Activated CD8-positive, alpha-beta memory T cell treated with anti-CD3 and anti-CD28 coated beads, Interleukin-2, amount 10 ng/mL, durations not matched to agents 7 days and 5 days (primary cell): ENCODE results near the gene ASAP2. TPM values are rescaled to one million over a fixed set of nuclear protein-coding genes. Genes with fewer than 3 reads are reported as not detected.

Experiments used
- ATAC-seq: fragments of 150-1000 bp; cut with Tn5 transposase; one replicate; pipeline ENCODE4 v1.10.0; 2021; ENCODE audit warnings: moderate library complexity
- CTCF ChIA-PET: fragments of 350-600 bp; sonication (Branson Sonifier 250); formaldehyde crosslinking; loops from one replicate; lab custom pipeline; 2021; ENCODE audit warnings: antibody characterized with exemption; lab: Charles Lee
- DNase-seq: peaks from one replicate; pipeline ENCODE4 v3.0.0-alpha.2; 2020
- H3K27ac Mint-ChIP-seq: one replicate; pipeline ENCODE4 v1.8.0; 2021; ENCODE audit warnings: mild to moderate bottlenecking, mixed read lengths
- H3K27me3 Mint-ChIP-seq: one replicate; pipeline ENCODE4 v1.8.0; 2021; ENCODE audit warnings: mixed read lengths
- H3K36me3 Mint-ChIP-seq: one replicate; pipeline ENCODE4 v1.8.0; 2021; ENCODE audit warnings: mild to moderate bottlenecking, mixed read lengths
- H3K4me1 Mint-ChIP-seq: one replicate; pipeline ENCODE4 v1.8.0; 2021; ENCODE audit warnings: mixed read lengths
- H3K4me3 Mint-ChIP-seq: one replicate; pipeline ENCODE4 v1.8.0; 2021; ENCODE audit warnings: mild to moderate bottlenecking, moderate library complexity, mixed read lengths
- H3K9me3 Mint-ChIP-seq: one replicate; pipeline ENCODE4 v1.8.0; 2022; ENCODE audit warnings: low read depth, mixed read lengths
- total RNA-seq, 2 experiments: library from RNA; stranded (reverse); gene quantifications; one replicate each; pipeline ENCODE4 v1.2.3, GENCODE V29; 2021

ASAP2 gene
- total RNA-seq, 2 experiments from 2014 or later, result 0.33 to 0.44 TPM

DNA sequence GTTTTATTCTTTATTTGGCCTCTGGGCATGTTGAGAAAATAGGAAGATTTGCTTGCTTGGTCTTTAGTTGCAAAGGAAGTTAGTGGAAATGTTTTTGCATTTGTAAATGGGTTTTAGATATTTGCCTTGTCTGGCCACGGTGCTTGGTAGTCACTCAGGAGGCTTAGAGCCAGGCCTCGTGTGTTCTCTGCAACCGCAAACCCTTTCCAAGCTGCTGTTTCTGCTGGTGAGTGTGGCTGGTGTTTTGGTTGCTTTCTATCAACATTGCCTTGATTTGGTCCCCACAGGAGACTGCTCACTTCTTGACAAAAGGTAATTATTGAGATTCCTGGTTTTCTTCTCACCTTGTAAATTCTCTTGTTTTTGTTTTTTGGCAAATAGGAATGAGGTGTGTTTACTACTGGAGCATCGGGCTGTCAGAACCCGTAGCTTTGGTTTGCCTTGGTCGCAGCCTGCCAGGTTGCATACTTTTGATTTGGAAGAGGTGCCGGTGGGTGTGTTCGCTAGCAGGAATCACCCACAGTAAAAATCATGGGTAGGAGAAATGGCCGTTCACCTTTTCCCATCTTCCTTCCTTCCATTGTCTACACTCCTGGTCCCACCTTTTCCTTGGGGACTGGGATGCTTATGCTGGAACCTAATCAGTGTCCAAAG lies 15.8 kb downstream of the ASAP2 start:
- ATAC-seq (no peak), DNase-seq (no peak)
- Mint-ChIP-seq H3K4me3 (no peak overlapping the region), H3K27ac (no peak overlapping the region), H3K36me3 (no peaks in the 10 kb centered on the region), H3K9me3 (no peaks in the 10 kb centered on the region), H3K4me1 (no peaks in the 10 kb centered on the region), H3K27me3 (peaks cover 48% of the 10 kb centered on the region)
- CTCF ChIA-PET, result no interaction called here

DNA sequence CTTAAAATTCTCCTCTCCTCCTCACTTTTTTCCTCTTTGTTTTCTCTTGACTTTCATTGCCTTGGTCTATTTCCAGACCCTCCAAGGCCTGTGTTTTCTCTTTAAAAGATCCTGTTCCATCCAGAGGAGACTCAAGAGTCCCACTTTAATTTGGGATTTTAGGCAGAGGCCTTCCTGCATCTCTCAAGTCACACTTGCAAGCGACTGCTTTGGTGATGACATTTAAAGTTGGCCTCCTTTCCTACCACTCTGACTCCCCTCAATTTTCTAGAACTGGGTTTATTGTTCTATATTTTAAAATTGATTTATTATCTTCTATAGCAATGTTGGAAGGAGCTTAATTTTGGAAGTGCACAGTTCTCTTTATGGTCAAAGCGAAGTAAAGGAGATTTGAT lies 16.3 kb downstream of the ASAP2 start:
- ATAC-seq, result no peak
- Mint-ChIP-seq H3K36me3 (no peaks in the 10 kb centered on the region), H3K4me3 (no peak overlapping the region), H3K27ac (no peak overlapping the region), H3K27me3 (peaks cover 54% of the 10 kb centered on the region), H3K9me3 (no peaks in the 10 kb centered on the region), H3K4me1 (no peaks in the 10 kb centered on the region)
- CTCF ChIA-PET, result no interaction called here
- no peak for DNase-seq

DNA sequence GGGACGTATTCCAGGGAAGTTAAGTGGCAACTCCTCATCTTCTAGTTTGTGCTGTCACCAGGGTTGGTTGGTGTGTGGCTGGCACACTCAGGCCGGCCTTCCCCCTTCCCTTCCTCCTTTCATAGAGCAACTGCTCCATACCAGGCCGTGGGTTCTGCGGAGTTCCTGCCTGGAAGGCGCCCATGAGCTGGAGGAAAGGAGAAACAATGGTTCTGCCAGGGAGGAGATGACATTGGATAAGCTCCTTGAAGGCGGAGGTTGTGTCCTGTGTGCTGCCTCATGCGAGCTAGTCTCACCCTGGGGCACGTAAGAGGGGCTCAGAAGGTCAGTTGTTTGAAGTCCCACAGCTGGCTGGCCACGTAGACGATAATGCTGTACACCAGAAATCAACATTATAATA lies 19.2 kb downstream of the ASAP2 start:
- Mint-ChIP-seq H3K4me1 (no peaks in the 10 kb centered on the region), H3K36me3 (no peaks in the 10 kb centered on the region), H3K27me3 (peaks cover 61% of the 10 kb centered on the region), H3K27ac (no peak overlapping the region), H3K9me3 (no peaks in the 10 kb centered on the region), H3K4me3 (no peak overlapping the region)
- ATAC-seq, result no peak
- DNase-seq, result no peak
- CTCF ChIA-PET, result interaction anchor here (1.6 kb wide), 1 partner anchor 10 kb away, joined by 4 read pairs; no protein-coding TSS in a partner anchor

DNA sequence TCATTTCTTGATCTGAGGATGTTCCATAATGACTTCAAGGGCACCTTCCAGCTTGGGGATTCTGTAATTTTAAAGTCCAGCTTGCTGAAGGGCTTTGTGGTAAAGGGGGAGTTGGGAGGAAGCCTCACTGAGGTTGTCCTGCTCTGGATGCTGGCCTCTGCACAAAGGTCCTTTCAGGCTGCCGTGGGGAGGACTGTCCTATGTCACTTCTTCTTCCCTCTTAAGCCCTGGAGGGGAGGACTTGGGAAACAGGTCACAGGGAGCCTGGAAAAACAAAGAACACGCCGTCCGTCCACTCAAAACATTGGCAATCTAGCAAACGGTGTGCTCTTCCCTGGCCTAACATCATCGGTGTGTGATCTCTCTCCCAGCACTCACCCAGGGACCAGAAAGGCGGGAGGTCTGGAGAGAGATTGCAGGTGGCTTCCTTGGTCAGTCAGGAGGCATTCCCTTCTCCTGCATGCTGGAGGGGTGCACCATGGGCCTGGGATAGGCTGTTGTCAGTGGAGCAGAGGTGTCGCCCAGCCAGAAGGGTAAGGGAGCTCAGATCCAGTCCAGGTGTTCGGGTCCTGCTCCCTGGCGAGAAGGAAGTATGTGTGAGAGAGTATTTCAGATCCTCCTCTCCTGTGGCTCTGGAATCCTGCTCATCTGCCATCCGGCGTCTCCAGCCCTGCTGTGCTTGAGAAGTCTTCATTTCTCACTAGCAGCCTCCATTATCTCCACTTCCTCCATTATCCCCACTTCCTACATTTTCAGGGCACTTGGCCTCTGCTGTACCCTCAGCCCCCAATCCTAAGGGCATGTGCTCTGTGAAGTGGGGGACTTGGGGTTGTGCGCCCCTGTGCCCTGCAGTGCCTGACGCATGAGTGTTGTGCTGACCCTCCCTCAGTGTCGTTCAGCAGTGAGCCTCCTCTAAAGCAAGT lies 20.1 kb downstream of the ASAP2 start:
- H3K27me3 Mint-ChIP-seq, result peaks cover 59% of the 10 kb centered on the region
- H3K9me3 Mint-ChIP-seq, result no peaks in the 10 kb centered on the region
- no peaks in the 10 kb centered on the region for H3K36me3 Mint-ChIP-seq
- H3K4me1 Mint-ChIP-seq, result peaks cover 3% of the 10 kb centered on the region
- DNase-seq (no peak), ATAC-seq (no peak)
- CTCF ChIA-PET, result no interaction called here
- no peak overlapping the region for H3K27ac Mint-ChIP-seq
- H3K4me3 Mint-ChIP-seq, result no peak overlapping the region

DNA sequence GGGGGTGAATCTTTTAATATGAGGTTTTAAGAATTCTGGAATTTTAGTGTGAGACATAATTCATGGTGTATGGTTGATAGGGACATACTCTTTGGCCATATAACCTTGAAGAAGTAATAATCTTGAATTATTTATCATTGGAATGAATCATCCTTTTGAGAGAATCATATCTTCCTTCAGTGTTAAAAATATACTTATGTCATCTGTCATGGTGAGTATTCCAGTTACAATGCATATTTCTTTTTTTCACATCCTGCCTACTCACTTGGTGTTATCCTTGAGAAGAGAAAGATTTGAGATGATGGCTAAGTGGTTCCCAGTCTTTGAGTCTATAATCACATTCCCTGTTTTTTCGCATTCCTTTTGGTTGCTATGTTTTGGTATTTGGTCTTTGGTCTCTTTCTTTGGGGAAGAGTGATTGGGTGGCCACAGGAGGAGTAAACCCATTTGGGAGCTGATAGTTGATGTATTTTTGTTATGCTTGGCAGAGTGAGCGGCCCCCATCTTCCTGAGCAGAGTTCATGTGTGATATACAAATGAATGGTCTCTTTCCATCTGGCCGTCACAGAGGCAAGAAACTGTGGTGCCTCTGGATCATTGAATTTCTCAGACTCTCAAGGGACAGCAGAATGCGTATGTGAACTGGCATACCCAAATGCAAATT lies 21.6 kb downstream of the ASAP2 start:
- H3K4me3 Mint-ChIP-seq, result no peak overlapping the region
- ATAC-seq (no peak), DNase-seq (no peak)
- CTCF ChIA-PET, result no interaction called here
- H3K4me1 Mint-ChIP-seq, result peaks cover 7% of the 10 kb centered on the region
- peaks cover 74% of the 10 kb centered on the region for H3K27me3 Mint-ChIP-seq
- H3K9me3 Mint-ChIP-seq, result no peaks in the 10 kb centered on the region
- H3K27ac Mint-ChIP-seq, result no peak overlapping the region
- no peaks in the 10 kb centered on the region for H3K36me3 Mint-ChIP-seq

DNA sequence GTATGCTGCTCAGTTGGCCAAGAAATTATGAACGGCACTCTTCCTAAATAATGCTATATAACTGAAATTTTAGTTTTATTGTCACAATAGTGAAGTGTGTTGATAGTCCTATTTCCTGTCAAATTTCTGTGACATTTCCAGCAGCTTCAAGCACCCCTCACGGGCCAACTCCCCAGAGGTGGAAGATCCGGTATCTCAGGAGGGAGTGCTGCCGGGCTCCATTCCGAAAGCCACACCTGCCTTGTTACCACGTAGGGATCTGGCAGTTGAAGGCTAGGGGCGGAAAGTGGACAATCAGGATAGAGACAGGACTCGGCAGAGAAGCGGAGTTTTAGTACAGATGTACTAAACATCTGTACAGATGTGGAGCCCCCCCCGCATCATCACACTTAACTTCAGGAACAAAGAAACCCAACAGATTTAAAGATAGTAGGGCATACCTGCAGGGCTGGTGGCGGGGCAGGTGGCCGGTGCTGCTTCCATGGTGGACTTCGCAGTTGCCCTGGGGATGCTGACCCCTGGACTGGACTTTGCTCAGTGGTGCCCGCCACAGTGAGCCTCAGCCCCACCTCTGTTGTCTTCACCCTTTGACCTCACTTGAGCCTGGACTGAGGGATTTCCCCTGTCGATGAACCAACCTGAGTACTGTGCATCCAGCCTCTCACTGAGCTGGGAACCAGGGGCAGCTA lies 22.3 kb downstream of the ASAP2 start:
- Mint-ChIP-seq H3K27me3 (peaks cover 75% of the 10 kb centered on the region), H3K36me3 (no peaks in the 10 kb centered on the region), H3K4me1 (peaks cover 7% of the 10 kb centered on the region), H3K4me3 (no peak overlapping the region), H3K27ac (no peak overlapping the region), H3K9me3 (no peaks in the 10 kb centered on the region)
- DNase-seq, result no peak
- ATAC-seq, result no peak
- CTCF ChIA-PET, result no interaction called here

DNA sequence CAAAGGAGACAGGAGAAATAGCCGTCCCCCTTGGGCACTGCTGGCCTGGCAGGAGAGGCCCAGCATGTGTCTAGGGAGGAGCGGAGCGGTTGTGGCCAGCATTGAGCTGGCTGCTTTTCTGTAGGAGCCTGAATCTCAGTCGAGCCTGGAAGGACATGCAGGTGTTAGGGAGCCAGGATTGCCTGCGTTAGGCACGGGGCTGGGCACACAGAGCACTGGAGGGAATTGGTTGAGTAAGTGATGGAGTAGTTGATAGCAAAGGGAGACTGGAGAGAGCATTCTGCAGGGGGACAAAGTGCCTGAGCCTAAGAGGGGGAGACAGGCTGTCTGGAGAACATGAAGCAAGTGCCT lies 22.8 kb downstream of the ASAP2 start:
- Mint-ChIP-seq H3K27ac (no peak overlapping the region), H3K4me3 (no peak overlapping the region), H3K9me3 (no peaks in the 10 kb centered on the region), H3K36me3 (no peaks in the 10 kb centered on the region), H3K27me3 (peaks cover 74% of the 10 kb centered on the region), H3K4me1 (peaks cover 7% of the 10 kb centered on the region)
- ATAC-seq (no peak), DNase-seq (no peak)
- CTCF ChIA-PET, result no interaction called here

DNA sequence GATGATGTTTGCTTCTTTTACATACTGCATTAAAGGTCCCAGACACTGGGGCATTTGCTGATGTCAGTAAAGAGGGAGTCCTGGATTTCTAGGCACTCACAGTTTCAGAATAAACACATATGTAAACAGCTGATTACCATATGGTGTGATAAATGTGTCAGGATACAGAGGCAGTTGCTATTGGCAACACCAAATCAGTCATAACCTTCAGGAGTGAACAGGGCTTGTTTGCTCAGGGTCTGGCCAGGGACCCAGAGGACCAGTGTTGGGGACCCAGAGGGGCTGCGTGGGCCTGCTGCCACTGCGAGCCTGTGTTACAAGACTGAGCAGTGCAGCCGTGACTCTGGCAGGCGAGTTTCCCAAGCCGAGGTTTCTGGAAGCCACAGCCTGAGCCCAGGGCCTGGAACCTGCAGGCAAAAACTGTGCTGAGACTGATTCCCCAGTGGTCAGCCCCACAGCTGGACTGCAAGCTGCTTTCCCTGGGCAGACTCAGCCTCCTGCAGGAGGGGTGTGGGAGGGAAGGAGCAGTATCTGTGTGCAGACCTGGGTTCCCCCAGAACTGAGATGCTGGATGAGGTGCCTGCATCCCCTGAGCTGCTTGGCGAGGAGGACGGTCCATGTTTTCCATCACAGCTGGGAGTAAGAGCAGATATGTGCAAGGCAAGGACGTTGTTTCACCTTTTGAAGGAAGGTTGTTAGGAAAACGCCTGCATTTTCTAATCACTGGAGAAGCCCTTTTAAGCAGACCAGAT lies 23.6 kb downstream of the ASAP2 start:
- CTCF ChIA-PET, result no interaction called here

DNA sequence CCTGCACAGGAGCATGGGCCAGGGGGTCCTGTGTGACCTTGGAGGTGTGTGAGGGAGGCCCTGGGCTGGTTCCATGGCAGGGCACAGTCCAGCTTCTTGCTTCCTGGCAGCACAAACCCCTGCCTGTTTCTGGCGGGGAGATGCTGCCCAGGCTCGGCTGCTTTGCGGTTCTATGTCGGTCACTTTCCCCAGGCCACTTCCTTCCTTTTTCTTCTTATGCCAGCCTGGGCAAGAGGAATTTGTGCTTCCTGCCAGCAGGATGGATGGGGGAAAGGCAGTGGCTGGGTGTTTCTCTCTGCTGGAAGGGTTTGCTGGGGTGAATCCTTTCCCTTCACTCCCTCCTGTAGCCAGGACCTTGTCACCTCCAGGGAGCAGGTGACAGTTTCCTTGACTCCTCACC lies 24.3 kb downstream of the ASAP2 start:
- ATAC-seq (no peak), DNase-seq (no peak)
- Mint-ChIP-seq H3K27ac (no peak overlapping the region), H3K27me3 (peaks cover 62% of the 10 kb centered on the region), H3K4me3 (no peak overlapping the region), H3K4me1 (peaks cover 7% of the 10 kb centered on the region), H3K36me3 (no peaks in the 10 kb centered on the region), H3K9me3 (no peaks in the 10 kb centered on the region)
- CTCF ChIA-PET, result no interaction called here

More for the DNA sequence above, 23.6 kb downstream of the ASAP2 start:
- H3K4me3 Mint-ChIP-seq, result no peak overlapping the region
- DNase-seq (no peak), ATAC-seq (no peak)
- no peaks in the 10 kb centered on the region for H3K9me3 Mint-ChIP-seq
- no peak overlapping the region for H3K27ac Mint-ChIP-seq
- H3K4me1 Mint-ChIP-seq, result peaks cover 7% of the 10 kb centered on the region
- H3K36me3 Mint-ChIP-seq, result no peaks in the 10 kb centered on the region
- H3K27me3 Mint-ChIP-seq, result peaks cover 68% of the 10 kb centered on the region

DNA sequence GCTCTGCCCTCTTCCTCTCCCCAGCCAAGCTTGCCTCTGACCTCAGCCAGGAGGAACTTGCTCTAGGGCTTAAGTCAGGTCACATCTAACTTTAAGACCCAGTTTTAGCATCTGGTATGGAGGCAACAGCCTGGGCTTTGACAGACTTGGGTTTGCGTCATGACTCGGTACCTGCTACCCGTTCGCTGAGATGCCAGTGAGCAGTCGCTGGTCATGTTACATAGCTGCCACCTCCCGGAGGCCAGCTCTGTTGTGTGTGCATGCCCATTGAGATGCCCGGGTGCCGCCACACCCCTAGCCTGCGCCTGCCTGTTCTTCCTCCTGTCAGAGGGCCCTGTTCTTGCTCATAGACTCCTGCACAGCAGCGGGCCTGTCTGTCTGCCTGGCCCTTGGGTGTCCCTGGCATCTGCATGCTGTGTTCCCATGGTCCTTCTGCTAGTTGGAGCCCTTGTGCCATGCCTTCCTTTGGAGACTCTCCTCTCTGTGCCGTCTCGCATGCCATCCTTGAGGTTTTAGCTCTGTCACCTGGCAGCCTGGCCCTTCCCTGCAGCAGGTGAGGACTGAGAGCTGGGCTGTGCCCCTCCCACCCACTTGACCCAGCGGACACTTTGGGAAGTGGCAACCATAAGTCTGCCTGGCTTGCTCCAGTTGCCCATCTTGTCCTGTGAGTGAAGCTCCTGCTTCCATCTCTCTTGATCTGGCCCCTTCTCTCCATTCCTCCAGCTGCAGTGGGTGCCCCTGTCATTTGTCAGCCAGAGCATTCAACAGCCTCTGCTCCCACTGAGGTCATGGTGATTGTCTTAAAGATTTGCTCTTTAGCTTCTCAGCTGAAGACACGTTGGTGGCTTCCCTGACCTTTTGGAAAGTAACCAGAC lies 24.9 kb downstream of the ASAP2 start:
- H3K4me1 Mint-ChIP-seq, result peaks cover 7% of the 10 kb centered on the region
- H3K9me3 Mint-ChIP-seq, result no peaks in the 10 kb centered on the region
- no peak overlapping the region for H3K27ac Mint-ChIP-seq
- DNase-seq (no peak), ATAC-seq (no peak)
- H3K36me3 Mint-ChIP-seq, result no peaks in the 10 kb centered on the region
- no peak overlapping the region for H3K4me3 Mint-ChIP-seq
- CTCF ChIA-PET, result no interaction called here
- peaks cover 56% of the 10 kb centered on the region for H3K27me3 Mint-ChIP-seq

DNA sequence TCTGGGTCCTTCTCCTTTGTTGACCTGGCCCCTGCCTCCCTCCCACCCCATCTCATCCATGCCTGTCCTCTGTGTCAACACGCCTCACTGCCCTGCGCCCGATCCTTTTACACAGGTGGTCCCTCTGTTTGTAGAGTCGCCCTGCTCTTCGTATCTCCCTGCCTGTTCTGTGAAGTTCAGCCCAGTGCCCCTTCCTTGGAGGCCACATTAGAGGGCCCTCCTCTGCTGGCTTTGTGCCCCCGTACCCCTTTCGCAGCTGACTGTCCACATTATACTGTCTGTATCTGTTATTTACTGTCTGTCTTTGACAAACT lies 25.5 kb downstream of the ASAP2 start:
- DNase-seq (no peak), ATAC-seq (no peak)
- H3K27me3 Mint-ChIP-seq, result peaks cover 52% of the 10 kb centered on the region
- CTCF ChIA-PET, result interaction anchor here (0.6 kb wide), 1 partner anchor 21 kb away, joined by 4 read pairs; no protein-coding TSS in a partner anchor
- no peak overlapping the region for H3K4me3 Mint-ChIP-seq
- no peak overlapping the region for H3K27ac Mint-ChIP-seq
- H3K4me1 Mint-ChIP-seq, result peaks cover 7% of the 10 kb centered on the region
- no peaks in the 10 kb centered on the region for H3K36me3 Mint-ChIP-seq
- no peaks in the 10 kb centered on the region for H3K9me3 Mint-ChIP-seq

DNA sequence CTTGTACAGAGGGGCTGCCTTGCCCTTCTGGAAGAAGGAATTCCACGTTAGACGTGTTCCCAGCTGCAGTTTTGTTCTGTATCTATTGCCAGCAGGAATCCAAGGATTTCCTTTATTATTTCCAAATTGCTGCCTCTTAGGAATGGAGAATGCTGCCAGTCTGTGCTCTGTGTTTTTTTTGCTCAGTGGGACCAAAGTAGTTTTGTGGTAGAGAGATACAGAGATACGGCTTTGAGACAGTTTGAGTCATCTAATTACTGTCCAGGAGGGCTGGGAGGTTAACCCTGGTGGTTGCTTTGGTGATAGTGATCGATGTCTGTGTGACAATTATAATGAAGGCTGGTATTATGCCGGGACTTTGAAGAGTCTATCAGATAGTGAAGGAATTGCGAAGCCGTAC lies 26.3 kb downstream of the ASAP2 start:
- DNase-seq (no peak), ATAC-seq (no peak)
- Mint-ChIP-seq H3K27ac (no peak overlapping the region), H3K27me3 (peaks cover 48% of the 10 kb centered on the region), H3K9me3 (no peaks in the 10 kb centered on the region), H3K36me3 (no peaks in the 10 kb centered on the region), H3K4me3 (no peak overlapping the region), H3K4me1 (peaks cover 7% of the 10 kb centered on the region)
- CTCF ChIA-PET, result interaction anchor here (0.6 kb wide), 1 partner anchor 20 kb away, joined by 4 read pairs; no protein-coding TSS in a partner anchor
